Purkinje cell (primary cell): ENCODE data around the gene POU2F3. TPM values are rescaled to one million over a fixed set of nuclear protein-coding genes. Genes with fewer than 3 reads are reported as not detected.

ENCODE experiments used
- polyA plus RNA-seq: library from polyadenylated mRNA; unstranded; fragments of >200 nt; fragmentation: Nextera tagmentation; gene quantifications from 2 replicates; pipeline ENCODE4 v1.2.1, GENCODE V29; 2014

The POU2F3 gene
- polyA plus RNA-seq: not detected in 2 replicates

GRCh38 chr11:120239713-120240640 is at the start of gene POU2F3:
POU2F3 (plus strand) TSS chr11:120240140; CDS start chr11:120240344, 204 bp downstream.

GRCh38 chr11:120210626-120211521 is 29.1 kb upstream of the POU2F3 start, which contains the start of gene OAF:
OAF (plus strand) TSS chr11:120211032; CDS start chr11:120211280, 248 bp downstream.

GRCh38 chr11:120324932-120325810 is 85.2 kb downstream of the POU2F3 start, which contains the start of gene TLCD5:
TLCD5 (plus strand) TSS chr11:120325299; CDS start chr11:120327442, 2,143 bp downstream.

GRCh38 chr11:120335908-120336640 is 96.1 kb downstream of the POU2F3 start, which contains the start of gene ARHGEF12:
ARHGEF12 (plus strand) TSS chr11:120336413; CDS start chr11:120337244, 831 bp downstream.

Other genes starting within 250 kb of the POU2F3 start
- not detected in 2 replicates for gene TRIM29, start 102.0 kb upstream of the POU2F3 start, polyA plus RNA-seq
- gene OAF, start 29.1 kb upstream of the POU2F3 start, polyA plus RNA-seq: 0.09 TPM in 1 of 2 replicates, not detected in the other
- 9.6 and 10.4 TPM in 2 replicates for gene TLCD5, start 85.2 kb downstream of the POU2F3 start, polyA plus RNA-seq
- gene ARHGEF12, start 96.3 kb downstream of the POU2F3 start, polyA plus RNA-seq: 18.5 and 26.8 TPM in 2 replicates